ENCODE results near the gene IDI2. TPM values are rescaled to one million over a fixed set of nuclear protein-coding genes. Genes with fewer than 3 reads are reported as not detected.

Gene IDI2
- total RNA-seq, 3 donors from 2014 or later: not detected

DNA sequence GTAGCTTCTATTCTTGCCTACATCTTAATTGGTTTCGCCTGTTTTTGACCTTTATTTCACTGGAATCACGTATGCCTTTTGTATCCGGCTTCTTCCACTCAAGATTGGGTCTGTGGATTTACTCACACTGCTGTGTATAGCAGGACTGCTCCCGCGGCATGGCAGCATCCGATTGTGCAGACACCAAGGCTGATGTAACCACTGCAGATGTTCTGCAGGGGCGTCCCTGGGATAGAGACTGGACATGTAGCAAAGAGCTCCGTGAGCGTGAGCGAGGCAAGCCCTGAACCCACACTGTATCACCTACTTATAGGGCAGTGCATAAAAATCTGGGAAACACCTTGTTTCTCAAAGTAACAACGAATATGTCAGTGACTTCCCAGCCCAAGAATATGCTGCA lies 11.4 kb upstream of the IDI2 start:
- TF ChIP-seq, protein P1, sequence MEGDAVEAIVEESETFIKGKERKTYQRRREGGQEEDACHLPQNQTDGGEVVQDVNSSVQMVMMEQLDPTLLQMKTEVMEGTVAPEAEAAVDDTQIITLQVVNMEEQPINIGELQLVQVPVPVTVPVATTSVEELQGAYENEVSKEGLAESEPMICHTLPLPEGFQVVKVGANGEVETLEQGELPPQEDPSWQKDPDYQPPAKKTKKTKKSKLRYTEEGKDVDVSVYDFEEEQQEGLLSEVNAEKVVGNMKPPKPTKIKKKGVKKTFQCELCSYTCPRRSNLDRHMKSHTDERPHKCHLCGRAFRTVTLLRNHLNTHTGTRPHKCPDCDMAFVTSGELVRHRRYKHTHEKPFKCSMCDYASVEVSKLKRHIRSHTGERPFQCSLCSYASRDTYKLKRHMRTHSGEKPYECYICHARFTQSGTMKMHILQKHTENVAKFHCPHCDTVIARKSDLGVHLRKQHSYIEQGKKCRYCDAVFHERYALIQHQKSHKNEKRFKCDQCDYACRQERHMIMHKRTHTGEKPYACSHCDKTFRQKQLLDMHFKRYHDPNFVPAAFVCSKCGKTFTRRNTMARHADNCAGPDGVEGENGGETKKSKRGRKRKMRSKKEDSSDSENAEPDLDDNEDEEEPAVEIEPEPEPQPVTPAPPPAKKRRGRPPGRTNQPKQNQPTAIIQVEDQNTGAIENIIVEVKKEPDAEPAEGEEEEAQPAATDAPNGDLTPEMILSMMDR (IDR thresholded peaks at IDR 0.05): no peak
- Histone ChIP-seq H3K36me3 (ENCODE audit: low read depth) (no peaks in the 10 kb centered on the region), H3K9me3 (no peaks in the 10 kb centered on the region), H3K4me3 (no peak overlapping the region), H3K4me1 (ENCODE audit: low read depth) (no peaks in the 10 kb centered on the region)
- DNase-seq: no peak
- intact Hi-C loops (cut with DNase I, micrococcal nuclease): no loop called here
- no peak for ATAC-seq

DNA sequence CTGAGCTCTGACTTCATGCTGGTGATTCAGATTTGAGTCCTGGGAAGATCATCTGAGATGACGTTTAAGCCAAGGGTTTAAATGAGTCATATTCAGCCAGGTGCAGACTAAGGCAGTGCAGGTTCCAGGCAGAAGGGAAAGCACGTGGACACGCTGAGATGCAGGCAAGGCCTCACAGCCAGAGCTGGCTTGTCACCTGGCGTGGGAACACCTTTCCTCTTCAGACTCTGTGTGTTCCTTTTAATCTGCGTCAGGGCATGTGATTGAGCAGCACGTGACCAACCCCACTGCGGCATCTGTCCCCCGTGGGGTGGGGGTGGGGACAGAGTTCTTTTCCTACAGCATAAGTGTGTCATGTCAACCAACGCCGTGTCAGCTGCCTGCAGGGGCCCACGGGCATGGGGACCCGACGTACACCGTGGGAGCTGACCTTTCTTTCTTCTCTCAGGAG lies 10.7 kb upstream of the IDI2 start:
- ATAC-seq (peak; percentile 56), DNase-seq (no peak)
- no peaks in the 10 kb centered on the region for H3K9me3 ChIP-seq
- H3K4me3 ChIP-seq: no peak overlapping the region
- TF ChIP-seq, protein P1 (IDR thresholded peaks at IDR 0.05): no peak
- intact Hi-C loops (cut with DNase I, micrococcal nuclease): no loop called here
- H3K36me3 ChIP-seq (ENCODE audit: low read depth): no peaks in the 10 kb centered on the region
- H3K4me1 ChIP-seq (ENCODE audit: low read depth): no peaks in the 10 kb centered on the region

DNA sequence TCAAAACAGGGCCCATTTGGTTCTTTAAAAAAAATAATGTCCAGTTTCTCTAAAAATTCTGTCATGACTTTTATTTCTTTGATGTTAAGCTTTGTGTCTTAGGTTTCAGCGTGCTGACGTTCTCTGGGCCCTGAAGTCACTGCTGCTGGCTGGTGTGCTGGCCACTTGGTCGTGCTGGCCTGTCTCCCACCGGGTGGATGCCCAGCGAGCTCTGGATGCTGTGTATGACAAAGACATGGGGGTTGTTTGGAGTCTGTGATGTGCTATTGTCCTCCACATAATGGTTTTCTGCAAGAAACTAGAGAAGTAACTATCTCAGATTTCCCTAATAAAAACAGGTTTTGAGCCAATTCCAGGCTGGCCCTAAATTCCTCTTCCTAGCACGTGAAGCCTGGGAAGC lies 9.5 kb upstream of the IDI2 start:
- DNase-seq (no peak), ATAC-seq (no peak)
- intact Hi-C loops (cut with DNase I, micrococcal nuclease): no loop called here
- Histone ChIP-seq H3K9me3 (no peaks in the 10 kb centered on the region), H3K4me3 (no peak overlapping the region), H3K4me1 (ENCODE audit: low read depth) (no peaks in the 10 kb centered on the region), H3K36me3 (ENCODE audit: low read depth) (no peaks in the 10 kb centered on the region)
- TF ChIP-seq, protein P1 (IDR thresholded peaks at IDR 0.05): no peak

DNA sequence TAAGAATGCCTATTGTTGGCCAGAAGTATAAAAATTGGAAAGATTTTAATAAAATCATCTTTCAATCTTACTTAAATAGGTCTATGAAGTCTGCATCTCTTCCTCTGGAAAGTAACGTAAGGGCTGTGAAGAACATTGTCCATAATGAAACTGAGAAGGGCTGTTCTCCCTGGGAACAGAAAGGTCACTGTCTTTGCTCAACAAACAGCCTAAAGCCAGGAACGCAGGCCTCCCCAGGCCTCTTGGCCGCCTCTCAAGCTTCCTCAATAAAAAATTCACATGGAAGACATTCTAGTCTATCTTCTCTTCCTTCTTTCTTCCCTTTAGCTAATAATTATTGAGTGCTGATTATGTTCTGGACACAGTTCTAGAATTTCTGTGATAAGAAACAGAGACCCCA lies 9.1 kb upstream of the IDI2 start:
- ATAC-seq (no peak), DNase-seq (no peak)
- Histone ChIP-seq H3K4me1 (ENCODE audit: low read depth) (no peaks in the 10 kb centered on the region), H3K4me3 (no peak overlapping the region), H3K36me3 (ENCODE audit: low read depth) (no peaks in the 10 kb centered on the region), H3K9me3 (no peaks in the 10 kb centered on the region)
- intact Hi-C loops (cut with DNase I, micrococcal nuclease): no loop called here
- TF ChIP-seq, protein P1 (IDR thresholded peaks at IDR 0.05): no peak

DNA sequence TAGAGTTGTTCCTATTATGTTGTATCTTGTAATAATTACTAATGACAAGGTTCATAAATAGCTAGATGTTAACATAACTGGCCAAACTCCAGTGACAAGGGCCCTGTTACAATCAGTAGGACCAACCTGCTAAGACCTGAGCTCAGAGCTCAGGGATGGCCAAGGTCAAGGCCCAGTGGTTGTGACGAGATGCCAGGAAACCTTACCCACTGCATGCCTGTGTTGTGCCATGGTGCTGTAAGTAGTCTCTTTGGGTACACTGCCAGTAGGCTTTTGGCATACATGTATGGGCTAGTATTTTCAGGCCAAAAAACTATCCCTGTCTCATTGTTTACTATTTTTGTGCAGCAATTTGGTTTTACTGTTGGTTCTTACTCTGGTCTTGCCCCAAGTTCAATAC lies 7.9 kb upstream of the IDI2 start:
- no peak for ATAC-seq
- no peaks in the 10 kb centered on the region for H3K4me1 ChIP-seq (ENCODE audit: low read depth)
- TF ChIP-seq, protein P1 (IDR thresholded peaks at IDR 0.05): no peak
- intact Hi-C loops (cut with DNase I, micrococcal nuclease): no loop called here
- no peaks in the 10 kb centered on the region for H3K9me3 ChIP-seq
- H3K4me3 ChIP-seq: no peak overlapping the region
- H3K36me3 ChIP-seq (ENCODE audit: low read depth): no peaks in the 10 kb centered on the region
- no peak for DNase-seq

DNA sequence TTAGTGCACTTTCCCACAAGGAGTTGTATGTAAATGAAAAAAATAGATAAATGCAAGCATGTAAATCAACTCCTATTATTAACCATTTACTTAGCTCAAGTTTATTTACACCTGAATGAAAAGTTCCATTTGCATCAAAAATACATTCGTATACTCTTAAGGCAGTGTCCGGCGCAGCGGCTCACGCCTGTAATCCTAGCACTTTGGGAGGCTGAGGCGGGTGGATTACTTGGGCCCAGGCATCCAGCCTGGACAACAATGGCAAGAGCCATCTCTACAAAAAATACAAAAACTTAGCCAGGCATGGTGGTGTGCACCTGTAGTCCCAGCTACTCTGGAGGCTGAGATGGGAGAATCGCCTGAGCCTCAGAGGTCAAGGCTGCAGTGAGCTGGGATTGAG lies 4.2 kb upstream of the IDI2 start:
- H3K9me3 ChIP-seq: no peaks in the 10 kb centered on the region
- H3K4me1 ChIP-seq (ENCODE audit: low read depth): no peaks in the 10 kb centered on the region
- H3K4me3 ChIP-seq: no peak overlapping the region
- DNase-seq (no peak), ATAC-seq (no peak)
- TF ChIP-seq, protein P1 (IDR thresholded peaks at IDR 0.05): no peak
- no peaks in the 10 kb centered on the region for H3K36me3 ChIP-seq (ENCODE audit: low read depth)
- intact Hi-C loops (cut with DNase I, micrococcal nuclease): no loop called here
